CD14-positive monocyte (primary cell): Measurements from ENCODE around the gene SLC38A6. TPM values are rescaled to one million over a fixed set of nuclear protein-coding genes. Genes with fewer than 3 reads are reported as not detected.

ENCODE experiments used
- DNase-seq, 3 donors: peaks; one replicate each; pipeline ENCODE4 v3.0.0-alpha.2; 2011 to 2022
- H2AFZ ChIP-seq: 2 replicates; pipeline ENCODE4 v1.6.0; 2012; ENCODE audit warnings: mild to moderate bottlenecking, low read depth, low read length, inconsistent platforms; ENCODE audit not compliant: insufficient read depth, poor library complexity, severe bottlenecking
- H3K27ac ChIP-seq, 2 donors: 1 replicate in 1 of 2; 2 replicates in 1 of 2; pipeline ENCODE4 v1.5.1; 2012 to 2013; ENCODE audit warnings: low read length in 2 of 2, control low read depth in 1 of 2, inconsistent platforms in 1 of 2, low read depth in 1 of 2, mild to moderate bottlenecking in 1 of 2
- H3K27me3 ChIP-seq, 2 donors: one replicate each; pipeline versions ENCODE4 v1.6.0 to v1.6.1; 2011 to 2013; ENCODE audit warnings: low read length in 2 of 2; ENCODE audit not compliant: control insufficient read depth in 2 of 2, insufficient read depth in 2 of 2
- H3K36me3 ChIP-seq, 2 donors: replicated peaks in 1 of 2; 1 replicate in 1 of 2; 2 replicates in 1 of 2; pipeline versions ENCODE4 v1.5.1 to v1.6.1; 2012 to 2013; ENCODE audit warnings: low read length in 2 of 2, control low read depth in 1 of 2, inconsistent platforms in 1 of 2, mild to moderate bottlenecking in 1 of 2; ENCODE audit not compliant: insufficient read depth in 2 of 2, control insufficient read depth in 1 of 2
- H3K4me1 ChIP-seq, 2 donors: 1 replicate in 1 of 2; 2 replicates in 1 of 2; pipeline versions ENCODE4 v1.5.1 to v1.6.1; 2012 to 2013; ENCODE audit warnings: low read length in 2 of 2, control low read depth in 1 of 2, inconsistent platforms in 1 of 2, mild to moderate bottlenecking in 1 of 2, moderate library complexity in 1 of 2; ENCODE audit not compliant: insufficient read depth in 2 of 2, control insufficient read depth in 1 of 2
- H3K4me2 ChIP-seq: replicated peaks from 2 replicates; pipeline ENCODE3; 2012; ENCODE audit warnings: low read length, moderate library complexity, mild to moderate bottlenecking; ENCODE audit not compliant: poor library complexity, severe bottlenecking; ENCODE audit errors: extremely low read depth
- H3K4me3 ChIP-seq, 3 experiments: fragments of 200-600 bp in 1 of 3; sonication (generic) in 1 of 3; replicated peaks in 1 of 3; 1 replicate in 2 of 3; 2 replicates in 1 of 3; pipeline ENCODE4 v1.5.1; 2011 to 2013; ENCODE audit warnings: low read length in 3 of 3, mild to moderate bottlenecking in 3 of 3, control low read depth in 2 of 3, low read depth in 2 of 3, inconsistent platforms in 1 of 3, moderate library complexity in 1 of 3
- H3K79me2 ChIP-seq: 2 replicates; pipeline ENCODE4 v1.6.0; 2012; ENCODE audit warnings: mild to moderate bottlenecking, control low read depth, inconsistent platforms, low read length, moderate library complexity; ENCODE audit not compliant: insufficient read depth
- H3K9ac ChIP-seq: 2 replicates; pipeline ENCODE4 v1.6.0; 2017; ENCODE audit warnings: low read length, mild to moderate bottlenecking; ENCODE audit not compliant: insufficient read depth, poor library complexity, severe bottlenecking
- H3K9me3 ChIP-seq, 2 donors: replicated peaks in 1 of 2; 1 replicate in 1 of 2; 2 replicates in 1 of 2; pipeline versions ENCODE4 v1.5.1 to v1.6.1; 2012 to 2013; ENCODE audit warnings: low read length in 2 of 2, control low read depth in 1 of 2; ENCODE audit not compliant: control insufficient read depth in 1 of 2, insufficient read depth in 1 of 2
- H4K20me1 ChIP-seq: 2 replicates; pipeline ENCODE4 v1.6.0; 2012; ENCODE audit warnings: mild to moderate bottlenecking, low read length, control low read depth, moderate library complexity; ENCODE audit not compliant: insufficient read depth
- H3K27ac Mint-ChIP-seq, 7 donors: one replicate each; pipeline ENCODE4 v1.8.0; 2020; ENCODE audit warnings: mild to moderate bottlenecking in 7 of 7, mixed read lengths in 7 of 7, moderate library complexity in 6 of 7, inconsistent platforms in 2 of 7
- H3K27me3 Mint-ChIP-seq, 3 donors: one replicate each; pipeline ENCODE4 v1.8.0; 2021 to 2022; ENCODE audit warnings: low read depth in 3 of 3, mild to moderate bottlenecking in 3 of 3, mixed read lengths in 3 of 3, moderate library complexity in 3 of 3, inconsistent platforms in 1 of 3
- H3K36me3 Mint-ChIP-seq, 2 donors: one replicate each; pipeline ENCODE4 v1.8.0; 2020; ENCODE audit warnings: mixed read lengths in 2 of 2, inconsistent platforms in 1 of 2, mild to moderate bottlenecking in 1 of 2
- H3K4me1 Mint-ChIP-seq: one replicate; pipeline ENCODE4 v1.8.0; 2020; ENCODE audit warnings: mild to moderate bottlenecking, mixed read lengths
- H3K4me3 Mint-ChIP-seq, 2 donors: one replicate each; pipeline ENCODE4 v1.8.0; 2020; ENCODE audit warnings: mild to moderate bottlenecking in 2 of 2, mixed read lengths in 2 of 2, moderate library complexity in 1 of 2
- H3K9me3 Mint-ChIP-seq, 7 donors: one replicate each; pipeline ENCODE4 v1.8.0; 2020 to 2022; ENCODE audit warnings: mixed read lengths in 7 of 7, mild to moderate bottlenecking in 6 of 7, moderate library complexity in 6 of 7, inconsistent platforms in 2 of 7
- CTCF ChIP-seq: fragments of 200-600 bp; IDR thresholded peaks from one replicate; pipeline ENCODE4 v1.8.0; 2022; ENCODE audit warnings: antibody characterized with exemption, mild to moderate bottlenecking
- WGBS: methylation state at CpG from one replicate; pipeline ENCODE4 v1.1.5; 2013; ENCODE audit warnings: missing lambda C conversion rate; ENCODE audit not compliant: insufficient coverage; 5-methylcytosine and 5-hydroxymethylcytosine counted together
- intact Hi-C, 2 donors: fragments of 100-400 bp; cut with micrococcal nuclease; formaldehyde crosslinking; loops; one replicate each; pipeline versions ENCODE4 v1.15.0 to v1.15.1; 2023
- polyA plus RNA-seq, 3 donors: library from polyadenylated mRNA; depleted of rRNA in 1 of 3; unstranded in 2 of 3; stranded (reverse) in 1 of 3; fragments of 300-500 nt in 2 of 3; fragments of >200 nt in 1 of 3; fragmentation: Illumina TruSeq in 2 of 3; gene quantifications; 1 replicate in 2 of 3; 2 replicates in 1 of 3; pipeline ENCODE4 v1.2.3, GENCODE V29; 2012 to 2021
- small RNA-seq: library from RNA; depleted of rRNA; stranded (forward); fragments of <200 nt; gene quantifications from one replicate; pipeline ENCODE3, GENCODE V24; 2012; ENCODE audit warnings: low read depth; ENCODE audit not compliant: insufficient read length

The SLC38A6 gene
- polyA plus RNA-seq, 3 donors: 10.3 to 15.9 (median 14.0) TPM

- Histone ChIP-seq H3K4me2 (peak overlapping the region; percentile 52), H3K79me2 (no peaks in the 10 kb centered on the region), H3K4me1 (peaks cover 57 to 59% of the 10 kb centered on the region in 2 donors), H4K20me1 (no peaks in the 10 kb centered on the region), H2AFZ (peak overlapping the region; percentile 35), H3K36me3 (no peaks in the 10 kb centered on the region), H3K4me3 (peak overlapping the region in 2 of 3 experiments; percentile 25 to 55), H3K9ac (peak overlapping the region; percentile 71), H3K27ac (peak overlapping the region; percentile 89 to 98), H3K9me3 (peaks cover 0 to 10% of the 10 kb centered on the region in 2 donors), H3K27me3 (no peaks in the 10 kb centered on the region)
- Mint-ChIP-seq H3K4me3 (peak overlapping the region; percentile 11 to 64), H3K9me3 (peaks cover 4 to 15% (median 10%) of the 10 kb centered on the region in 7 donors), H3K27me3 (no peaks in the 10 kb centered on the region), H3K27ac (peak overlapping the region; percentile 98 to 100 (median 99)), H3K4me1 (peaks cover 58% of the 10 kb centered on the region), H3K36me3 (peaks cover 11 to 12% of the 10 kb centered on the region in 2 donors)
- TF ChIP-seq CTCF: no peak
- DNase-seq: peak; percentile 86 to 97 (median 95)
- intact Hi-C loops: loop anchor here (5.0 to 10.0 kb wide), 4 partner anchors 117 to 1010 kb away; partner anchors contain the start of genes SLC38A6 (in 2 of the 2), TRMT5 (in 2 of the 2) and PCNX4 (in 1 of the 2)
- WGBS: no CpG with 5 or more reads among the region's 4 CpGs
These were observed 120.9 kb downstream of the SLC38A6 start for GRCh38 chr14:61101803-61102548.

Small RNA genes within 50 kb of the gene (small RNA-seq; reads per million reads assigned to genes)
- not detected for gene RNU6-398P

Other genes starting within 250 kb of the SLC38A6 start
- gene MNAT1, start 246.5 kb upstream of the SLC38A6 start, polyA plus RNA-seq: 1 to 10 TPM; 4.1 to 5.8 (median 4.5) TPM
- gene TRMT5, start 166 bp upstream of the SLC38A6 start, polyA plus RNA-seq: 1 to 10 TPM in 2 of 3 donors, under 1 TPM in 1; 0.89 to 2.8 (median 1.9) TPM